OCI-LY1 (cell line): Measurements from ENCODE around the gene PALMD.

ENCODE experiments used
- H2AFZ ChIP-seq: fragments of 200-600 bp; sonication (generic), shearing (Covaris generic); 2 replicates; pipeline ENCODE4 v1.6.0; 2014; ENCODE audit warnings: antibody characterized with exemption, mild to moderate bottlenecking, low read length
- H3F3A ChIP-seq: fragments of 200-600 bp; sonication (generic), shearing (Covaris generic); 2 replicates; pipeline ENCODE4 v1.6.0; 2014; ENCODE audit warnings: mild to moderate bottlenecking, antibody characterized with exemption, low read length, moderate library complexity; ENCODE audit not compliant: insufficient read depth
- H3K27ac ChIP-seq: fragments of 200-600 bp; sonication (generic); 2 replicates; pipeline ENCODE4 v1.5.1; 2014; ENCODE audit warnings: low read length, mixed run types, mild to moderate bottlenecking, low read depth; ENCODE audit not compliant: poor library complexity, severe bottlenecking
- H3K27me3 ChIP-seq: fragments of 200-600 bp; sonication (generic); 2 replicates; pipeline ENCODE4 v1.6.0; 2014; ENCODE audit warnings: antibody characterized with exemption, mild to moderate bottlenecking, low read length, moderate library complexity; ENCODE audit not compliant: insufficient read depth
- H3K36me3 ChIP-seq: fragments of 200-600 bp; sonication (generic); 2 replicates; pipeline ENCODE4 v1.6.1; 2014; ENCODE audit warnings: mild to moderate bottlenecking, antibody characterized with exemption, low read length, moderate library complexity, mixed read lengths; ENCODE audit not compliant: insufficient read depth
- H3K4me1 ChIP-seq: fragments of 200-600 bp; sonication (generic); 2 replicates; pipeline ENCODE4 v1.5.1; 2014; ENCODE audit warnings: mild to moderate bottlenecking, low read length, moderate library complexity; ENCODE audit not compliant: insufficient read depth, severe bottlenecking
- H3K4me2 ChIP-seq: fragments of 200-600 bp; sonication (generic), shearing (Covaris generic); 2 replicates; pipeline ENCODE4 v1.6.1; 2014; ENCODE audit warnings: low read length
- H3K4me3 ChIP-seq: fragments of 200-600 bp; sonication (generic); 2 replicates; pipeline ENCODE4 v1.5.1; 2014; ENCODE audit warnings: low read length, low read depth, mild to moderate bottlenecking, mixed read lengths; ENCODE audit not compliant: poor library complexity, severe bottlenecking
- H3K79me2 ChIP-seq: fragments of 200-600 bp; shearing (Covaris generic); 2 replicates; pipeline ENCODE4 v1.6.1; 2016; ENCODE audit warnings: mixed run types, low read length, mixed read lengths; ENCODE audit not compliant: insufficient read depth
- H3K9ac ChIP-seq: fragments of 200-600 bp; sonication (generic), shearing (Covaris generic); 2 replicates; pipeline ENCODE4 v1.6.1; 2014; ENCODE audit warnings: mild to moderate bottlenecking, low read length, mixed read lengths
- H3K9me2 ChIP-seq: fragments of 200-600 bp; sonication (generic), shearing (Covaris generic); 2 replicates; pipeline ENCODE4 v1.6.1; 2014; ENCODE audit warnings: low read depth, mild to moderate bottlenecking, low read length, mixed read lengths
- H3K9me3 ChIP-seq: fragments of 200-600 bp; shearing (Covaris generic); 2 replicates; pipeline ENCODE4 v1.6.1; 2014; ENCODE audit warnings: low read length, mixed read lengths
- H4K20me1 ChIP-seq: fragments of 200-600 bp; sonication (generic), shearing (Covaris generic); 2 replicates; pipeline ENCODE4 v1.6.0; 2016; ENCODE audit warnings: mild to moderate bottlenecking, low read length; ENCODE audit not compliant: insufficient read depth
- EZH2 ChIP-seq: fragments of 200-600 bp; sonication (generic), shearing (Covaris generic); IDR thresholded peaks from 2 replicates; pipeline ENCODE4 v1.8.0; 2017; ENCODE audit warnings: borderline replicate concordance, mixed run types, mild to moderate bottlenecking, antibody characterized with exemption, low read length, moderate library complexity, mixed read lengths
- TF ChIP-seq, protein P1 (sequence below): fragments of 200-600 bp; sonication (generic), shearing (Covaris generic); IDR thresholded peaks from 2 replicates; pipeline ENCODE4 v1.5.1; 2017; ENCODE audit warnings: mild to moderate bottlenecking, antibody characterized with exemption, low read length, moderate library complexity, mixed read lengths

Gene PALMD

DNA sequence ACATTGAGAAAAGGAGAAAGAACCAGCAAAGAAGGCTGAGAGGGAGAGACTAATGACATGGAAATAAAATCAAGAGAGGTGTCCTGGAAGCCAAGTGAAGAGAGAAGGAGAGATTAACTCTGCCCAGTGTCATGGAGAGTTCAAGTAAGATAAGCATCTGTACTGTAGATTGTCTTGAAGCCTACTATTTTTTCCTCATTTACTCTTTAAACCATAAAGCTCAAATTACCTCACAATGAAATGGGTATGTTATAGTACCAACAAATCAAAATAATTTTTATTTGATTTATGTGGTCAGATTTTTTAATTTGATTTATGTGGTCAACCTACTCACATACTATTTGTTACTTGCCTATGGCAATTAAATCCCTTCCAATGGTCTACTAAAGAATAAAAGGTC, 5.2 kb upstream of the PALMD start:
- Histone ChIP-seq H3K4me3 (no peak overlapping the region), H2AFZ (no peak overlapping the region), H3K27ac (no peak overlapping the region), H3K4me1 (no peaks in the 10 kb centered on the region), H3K9me2 (no peaks in the 10 kb centered on the region), H4K20me1 (no peaks in the 10 kb centered on the region), H3F3A (no peaks in the 10 kb centered on the region), H3K36me3 (no peaks in the 10 kb centered on the region), H3K9ac (no peak overlapping the region), H3K27me3 (no peaks in the 10 kb centered on the region), H3K4me2 (no peak overlapping the region), H3K9me3 (no peaks in the 10 kb centered on the region), H3K79me2 (no peaks in the 10 kb centered on the region)
- TF ChIP-seq, protein P1, sequence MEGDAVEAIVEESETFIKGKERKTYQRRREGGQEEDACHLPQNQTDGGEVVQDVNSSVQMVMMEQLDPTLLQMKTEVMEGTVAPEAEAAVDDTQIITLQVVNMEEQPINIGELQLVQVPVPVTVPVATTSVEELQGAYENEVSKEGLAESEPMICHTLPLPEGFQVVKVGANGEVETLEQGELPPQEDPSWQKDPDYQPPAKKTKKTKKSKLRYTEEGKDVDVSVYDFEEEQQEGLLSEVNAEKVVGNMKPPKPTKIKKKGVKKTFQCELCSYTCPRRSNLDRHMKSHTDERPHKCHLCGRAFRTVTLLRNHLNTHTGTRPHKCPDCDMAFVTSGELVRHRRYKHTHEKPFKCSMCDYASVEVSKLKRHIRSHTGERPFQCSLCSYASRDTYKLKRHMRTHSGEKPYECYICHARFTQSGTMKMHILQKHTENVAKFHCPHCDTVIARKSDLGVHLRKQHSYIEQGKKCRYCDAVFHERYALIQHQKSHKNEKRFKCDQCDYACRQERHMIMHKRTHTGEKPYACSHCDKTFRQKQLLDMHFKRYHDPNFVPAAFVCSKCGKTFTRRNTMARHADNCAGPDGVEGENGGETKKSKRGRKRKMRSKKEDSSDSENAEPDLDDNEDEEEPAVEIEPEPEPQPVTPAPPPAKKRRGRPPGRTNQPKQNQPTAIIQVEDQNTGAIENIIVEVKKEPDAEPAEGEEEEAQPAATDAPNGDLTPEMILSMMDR = no peak

DNA sequence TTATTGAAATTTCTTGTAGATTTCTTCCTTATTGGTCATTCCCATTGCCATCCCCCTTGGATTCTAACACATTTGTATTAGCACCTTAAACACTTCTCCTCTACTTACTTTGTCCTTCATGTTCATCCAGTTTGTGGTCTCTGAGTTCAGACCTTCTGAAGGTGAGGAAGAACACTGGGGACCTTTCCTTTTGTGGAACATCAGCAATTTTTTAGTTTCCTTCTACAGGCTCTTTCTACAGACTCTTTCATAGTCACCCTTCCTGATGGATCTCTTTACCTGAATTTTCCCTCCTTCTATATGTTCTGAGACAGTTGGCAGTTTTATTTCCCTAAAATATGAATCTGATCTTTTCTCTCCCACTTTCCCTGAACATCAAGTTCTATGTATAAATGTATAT, 4.4 kb upstream of the PALMD start:
- TF ChIP-seq EZH2 = no peak
- TF ChIP-seq, protein P1 = no peak
- Histone ChIP-seq H3K4me1 (no peaks in the 10 kb centered on the region), H3K9me2 (no peaks in the 10 kb centered on the region), H3K9me3 (no peaks in the 10 kb centered on the region), H3K36me3 (no peaks in the 10 kb centered on the region), H3K4me2 (no peak overlapping the region), H3K4me3 (no peak overlapping the region), H3K27ac (no peak overlapping the region), H2AFZ (no peak overlapping the region), H3K27me3 (no peaks in the 10 kb centered on the region), H3F3A (no peaks in the 10 kb centered on the region), H4K20me1 (no peaks in the 10 kb centered on the region), H3K9ac (no peak overlapping the region), H3K79me2 (no peaks in the 10 kb centered on the region)

DNA sequence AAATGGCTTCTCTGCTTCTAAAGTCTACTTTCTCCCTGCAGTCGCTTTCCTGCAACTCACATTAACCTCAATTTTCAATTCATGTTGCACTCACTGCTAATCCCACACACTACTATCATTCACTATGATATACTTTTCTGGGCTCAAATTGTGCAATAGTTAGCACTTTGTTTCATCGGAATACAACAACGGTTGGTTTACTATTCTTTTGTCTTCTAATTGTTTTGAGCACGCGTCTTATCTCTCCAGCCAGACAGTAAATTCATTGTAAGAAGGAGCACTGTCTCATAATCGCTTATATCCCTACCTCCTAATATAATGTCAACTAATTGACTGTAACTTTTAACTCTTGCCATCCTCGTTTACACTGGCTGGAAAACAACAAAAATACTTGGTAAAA, 3.9 kb upstream of the PALMD start:
- no peaks in the 10 kb centered on the region for H4K20me1 ChIP-seq
- no peak overlapping the region for H3K9ac ChIP-seq
- no peak overlapping the region for H3K27ac ChIP-seq
- H3F3A ChIP-seq = no peaks in the 10 kb centered on the region
- H3K9me3 ChIP-seq = no peaks in the 10 kb centered on the region
- H2AFZ ChIP-seq = no peak overlapping the region
- no peak for TF ChIP-seq EZH2
- TF ChIP-seq, protein P1 = no peak
- no peak overlapping the region for H3K4me2 ChIP-seq
- no peaks in the 10 kb centered on the region for H3K36me3 ChIP-seq
- no peaks in the 10 kb centered on the region for H3K4me1 ChIP-seq
- H3K4me3 ChIP-seq = no peak overlapping the region
- no peaks in the 10 kb centered on the region for H3K9me2 ChIP-seq
- no peaks in the 10 kb centered on the region for H3K79me2 ChIP-seq
- H3K27me3 ChIP-seq = no peaks in the 10 kb centered on the region
